ENCODE results near the gene HPS5.
"Not testable (repeated sequence)": the region's sequence is repeated elsewhere in the genome, so short reads cannot be mapped to it uniquely, and the experiment has no call there.

Gene HPS5

GRCh38 chr11:18264677-18265555, 57.0 kb downstream of the HPS5 start:
- Histone ChIP-seq H4K20me1 (ENCODE audit: insufficient read depth) (no peaks in the 10 kb centered on the region), H3K27ac (no peak overlapping the region), H3K4me1 (ENCODE audit: low read depth, poor library complexity, severe bottlenecking) (peaks cover 11% of the 10 kb centered on the region), H3K27me3 (ENCODE audit: insufficient read depth, low read depth) (no peaks in the 10 kb centered on the region), H3K9ac (no peak overlapping the region), H3K4me2 (no peak overlapping the region), H3K79me2 (ENCODE audit: insufficient read depth, low read depth) (no peaks in the 10 kb centered on the region), H2AFZ (ENCODE audit: low read depth) (no peak overlapping the region), H3K4me3 (IDR thresholded peaks at IDR 0.05; ENCODE audit: insufficient read depth, low read depth, low read length) (no peak overlapping the region), H3K36me3 (ENCODE audit: insufficient read depth) (no peaks in the 10 kb centered on the region)
- TF ChIP-seq CTCF (conservative IDR thresholded peaks at IDR 0.05; ENCODE audit: low read depth, low read length) = no peak

- no peaks in the 10 kb centered on the region for H3K79me2 ChIP-seq (ENCODE audit: insufficient read depth, low read depth)
- H3K4me2 ChIP-seq = no peak overlapping the region
Observed at GRCh38 chr11:18264035-18264434, 57.9 kb downstream of the HPS5 start.

GRCh38 chr11:18262681-18263350, 59.1 kb downstream of the HPS5 start:
- not testable (repeated sequence) for H3K4me1 ChIP-seq (ENCODE audit: low read depth, poor library complexity, severe bottlenecking); H4K20me1 ChIP-seq (ENCODE audit: insufficient read depth); H3K4me3 ChIP-seq (IDR thresholded peaks at IDR 0.05; ENCODE audit: insufficient read depth, low read depth, low read length); H3K4me2 ChIP-seq; H3K27me3 ChIP-seq (ENCODE audit: insufficient read depth, low read depth); H2AFZ ChIP-seq (ENCODE audit: low read depth); H3K79me2 ChIP-seq (ENCODE audit: insufficient read depth, low read depth); H3K36me3 ChIP-seq (ENCODE audit: insufficient read depth); H3K9ac ChIP-seq; H3K27ac ChIP-seq

More at GRCh38 chr11:18264035-18264434, 57.9 kb downstream of the HPS5 start:
- no peak overlapping the region for H3K4me3 ChIP-seq (IDR thresholded peaks at IDR 0.05; ENCODE audit: insufficient read depth, low read depth, low read length)
- TF ChIP-seq CTCF (conservative IDR thresholded peaks at IDR 0.05; ENCODE audit: low read depth, low read length) = no peak
- no peaks in the 10 kb centered on the region for H3K36me3 ChIP-seq (ENCODE audit: insufficient read depth)
- no peaks in the 10 kb centered on the region for H3K27me3 ChIP-seq (ENCODE audit: insufficient read depth, low read depth)
- H2AFZ ChIP-seq (ENCODE audit: low read depth) = no peak overlapping the region
- no peak overlapping the region for H3K9ac ChIP-seq
- H3K27ac ChIP-seq = no peak overlapping the region
- no peaks in the 10 kb centered on the region for H4K20me1 ChIP-seq (ENCODE audit: insufficient read depth)
- peaks cover 11% of the 10 kb centered on the region for H3K4me1 ChIP-seq (ENCODE audit: low read depth, poor library complexity, severe bottlenecking)

GRCh38 chr11:18261721-18262120, 60.2 kb downstream of the HPS5 start:
- Histone ChIP-seq H3K4me1 (ENCODE audit: low read depth, poor library complexity, severe bottlenecking) (no peaks in the 10 kb centered on the region), H3K79me2 (ENCODE audit: insufficient read depth, low read depth) (no peaks in the 10 kb centered on the region), H3K4me3 (IDR thresholded peaks at IDR 0.05; ENCODE audit: insufficient read depth, low read depth, low read length) (no peak overlapping the region), H3K36me3 (ENCODE audit: insufficient read depth) (no peaks in the 10 kb centered on the region), H3K4me2 (no peak overlapping the region), H4K20me1 (ENCODE audit: insufficient read depth) (no peaks in the 10 kb centered on the region), H3K27me3 (ENCODE audit: insufficient read depth, low read depth) (no peaks in the 10 kb centered on the region), H3K27ac (no peak overlapping the region), H3K9ac (no peak overlapping the region), H2AFZ (ENCODE audit: low read depth) (no peak overlapping the region)
- TF ChIP-seq CTCF (conservative IDR thresholded peaks at IDR 0.05; ENCODE audit: low read depth, low read length) = no peak

GRCh38 chr11:18259259-18259658, 62.7 kb downstream of the HPS5 start:
- no peak overlapping the region for H3K9ac ChIP-seq
- TF ChIP-seq CTCF (conservative IDR thresholded peaks at IDR 0.05; ENCODE audit: low read depth, low read length) = no peak

More at GRCh38 chr11:18259259-18259658, 62.7 kb downstream of the HPS5 start:
- Histone ChIP-seq H2AFZ (ENCODE audit: low read depth) (no peak overlapping the region), H3K36me3 (ENCODE audit: insufficient read depth) (no peaks in the 10 kb centered on the region), H3K4me1 (ENCODE audit: low read depth, poor library complexity, severe bottlenecking) (no peaks in the 10 kb centered on the region), H3K27me3 (ENCODE audit: insufficient read depth, low read depth) (no peaks in the 10 kb centered on the region), H3K27ac (no peak overlapping the region), H4K20me1 (ENCODE audit: insufficient read depth) (no peaks in the 10 kb centered on the region), H3K4me2 (no peak overlapping the region), H3K79me2 (ENCODE audit: insufficient read depth, low read depth) (no peaks in the 10 kb centered on the region), H3K4me3 (IDR thresholded peaks at IDR 0.05; ENCODE audit: insufficient read depth, low read depth, low read length) (no peak overlapping the region)

Measured in KMS-11 (cell line).